Bronchial epithelial cell (primary cell): ENCODE results near the gene TXNRD3. TPM values are rescaled to one million over a fixed set of nuclear protein-coding genes. Genes with fewer than 3 reads are reported as not detected.
A peak's percentile ranks its signal among the peaks of the same experiment; 100 is the strongest.

Experiments
- DNase-seq: peaks from one replicate; pipeline ENCODE4 v3.0.0-alpha.2; 2010; ENCODE audit warnings: low read depth
- FAIRE-seq: peaks from 2 replicates; lab custom pipeline; 2011; peaks lifted over from hg19 to GRCh38; lab: Jason Lieb, UNC
- H3K27me3 ChIP-seq: 2 replicates; pipeline ENCODE4 v1.5.1; 2011; ENCODE audit warnings: low read length; ENCODE audit not compliant: control insufficient read depth, insufficient read depth
- H3K36me3 ChIP-seq: 2 replicates; pipeline ENCODE4 v1.5.1; 2011; ENCODE audit warnings: low read length; ENCODE audit not compliant: control insufficient read depth, insufficient read depth
- H3K4me3 ChIP-seq: 2 replicates; pipeline ENCODE4 v1.5.1; 2011; ENCODE audit warnings: mild to moderate bottlenecking, low read depth, low read length, control low read depth
- CTCF ChIP-seq: IDR thresholded peaks from 2 replicates; pipeline ENCODE4 v1.5.1; 2011; ENCODE audit warnings: mild to moderate bottlenecking, moderate library complexity, low read length, control low read depth, inconsistent platforms; ENCODE audit not compliant: insufficient read depth, severe bottlenecking
- total RNA-seq: library from RNA; depleted of rRNA; stranded (reverse); fragments of >200 nt; gene quantifications from 2 replicates; pipeline ENCODE4 v1.2.1, GENCODE V29; 2014

Gene TXNRD3
- total RNA-seq, 1 donor from 2014 or later: 10.3 TPM

- DNase-seq (no peak), FAIRE-seq (no peak)
- Histone ChIP-seq H3K36me3 (no peaks in the 10 kb centered on the region), H3K27me3 (peaks cover 2% of the 10 kb centered on the region), H3K4me3 (no peak overlapping the region)
- TF ChIP-seq CTCF: no peak
Observed at GRCh38 chr3:126668450-126669401, 13.8 kb upstream of the TXNRD3 start.

- H3K4me3 ChIP-seq: no peak overlapping the region
- no peak for DNase-seq
- H3K36me3 ChIP-seq: no peaks in the 10 kb centered on the region
- peak; percentile 52 for FAIRE-seq
- peaks cover 4% of the 10 kb centered on the region for H3K27me3 ChIP-seq
- no peak for TF ChIP-seq CTCF
Observed at GRCh38 chr3:126667631-126668449, 12.9 kb upstream of the TXNRD3 start.

GRCh38 chr3:126666658-126667528 lies 12.0 kb upstream of the TXNRD3 start:
- DNase-seq (no peak), FAIRE-seq (peak; percentile 55)
- Histone ChIP-seq H3K27me3 (peaks cover 7% of the 10 kb centered on the region), H3K36me3 (no peaks in the 10 kb centered on the region), H3K4me3 (no peak overlapping the region)
- TF ChIP-seq CTCF: no peak

GRCh38 chr3:126665959-126666657 lies 11.2 kb upstream of the TXNRD3 start:
- FAIRE-seq: no peak
- H3K27me3 ChIP-seq: peaks cover 9% of the 10 kb centered on the region
- TF ChIP-seq CTCF: no peak
- no peaks in the 10 kb centered on the region for H3K36me3 ChIP-seq
- no peak for DNase-seq
- no peak overlapping the region for H3K4me3 ChIP-seq
